Activated naive CD8-positive, alpha-beta T cell treated with anti-CD3 and anti-CD28 coated beads, Interleukin-2, amount 10 ng/mL, durations not matched to agents 7 days and 5 days (primary cell): ENCODE data around the gene FOXL1. TPM values are rescaled to one million over a fixed set of nuclear protein-coding genes. Genes with fewer than 3 reads are reported as not detected.
A peak's percentile ranks its signal among the peaks of the same experiment; 100 is the strongest.

Experiments used
- ATAC-seq: fragments of 150-1000 bp; cut with Tn5 transposase; one replicate; pipeline ENCODE4 v1.10.0; 2021; ENCODE audit warnings: low read depth, moderate library complexity
- POLR2A ChIA-PET: fragments of 350-600 bp; sonication (Branson Sonifier 250); formaldehyde crosslinking; loops from one replicate; lab custom pipeline; 2021; ENCODE audit warnings: antibody characterized with exemption; lab: Charles Lee
- DNase-seq: peaks from one replicate; pipeline ENCODE4 v3.0.0; 2021
- H3K27ac Mint-ChIP-seq: one replicate; pipeline ENCODE4 v1.8.0; 2022; ENCODE audit warnings: mild to moderate bottlenecking, mixed read lengths
- H3K27me3 Mint-ChIP-seq: one replicate; pipeline ENCODE4 v1.8.0; 2022; ENCODE audit warnings: mild to moderate bottlenecking, moderate library complexity, mixed read lengths
- H3K36me3 Mint-ChIP-seq: one replicate; pipeline ENCODE4 v1.8.0; 2021; ENCODE audit warnings: mild to moderate bottlenecking, mixed read lengths
- H3K4me1 Mint-ChIP-seq: one replicate; pipeline ENCODE4 v1.8.0; 2021; ENCODE audit warnings: mixed read lengths
- H3K4me3 Mint-ChIP-seq: one replicate; pipeline ENCODE4 v1.8.0; 2022; ENCODE audit warnings: mild to moderate bottlenecking, moderate library complexity, mixed read lengths
- H3K9me3 Mint-ChIP-seq: one replicate; pipeline ENCODE4 v1.8.0; 2021; ENCODE audit warnings: mixed read lengths
- total RNA-seq, 2 experiments: library from RNA; stranded (reverse); gene quantifications; one replicate each; pipeline ENCODE4 v1.2.3, GENCODE V29; 2021

The FOXL1 gene
- total RNA-seq, 2 experiments from 2014 or later: not detected

DNA sequence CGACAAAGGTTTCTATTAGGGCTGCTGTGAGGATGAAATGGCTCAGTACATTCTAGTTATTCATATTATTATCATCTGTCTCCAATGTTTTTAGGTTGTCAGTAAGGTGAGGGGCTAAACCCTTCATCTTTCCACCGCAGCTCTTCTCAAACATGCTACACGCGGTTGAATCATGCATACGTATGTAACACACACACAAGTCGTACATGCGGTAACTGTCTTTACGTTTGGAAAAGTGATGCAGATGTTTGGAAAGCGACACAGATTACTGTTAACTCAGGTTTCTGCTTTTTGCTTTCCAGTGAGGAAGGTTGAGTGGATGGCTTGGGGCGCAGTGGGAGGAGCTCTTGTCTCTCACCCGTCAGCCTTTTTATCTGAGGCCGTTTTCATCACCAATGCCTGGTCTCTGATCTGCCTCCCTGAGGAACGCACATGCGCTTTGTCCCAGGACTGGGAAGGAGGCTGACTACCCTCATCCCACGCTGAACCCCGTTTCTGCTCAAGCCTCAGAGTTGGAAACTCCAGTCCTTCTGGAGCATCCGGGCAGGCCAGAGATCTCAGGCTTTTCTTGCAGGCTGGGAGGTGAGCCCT is 3.2 kb upstream of the FOXL1 start:
- peaks cover 66% of the 10 kb centered on the region for H3K27me3 Mint-ChIP-seq
- H3K9me3 Mint-ChIP-seq: no peaks in the 10 kb centered on the region
- no peaks in the 10 kb centered on the region for H3K36me3 Mint-ChIP-seq
- no peak overlapping the region for H3K4me3 Mint-ChIP-seq
- no peak for ATAC-seq
- POLR2A ChIA-PET: no interaction called here
- H3K27ac Mint-ChIP-seq: no peak overlapping the region
- peaks cover 4% of the 10 kb centered on the region for H3K4me1 Mint-ChIP-seq
- DNase-seq: no peak

DNA sequence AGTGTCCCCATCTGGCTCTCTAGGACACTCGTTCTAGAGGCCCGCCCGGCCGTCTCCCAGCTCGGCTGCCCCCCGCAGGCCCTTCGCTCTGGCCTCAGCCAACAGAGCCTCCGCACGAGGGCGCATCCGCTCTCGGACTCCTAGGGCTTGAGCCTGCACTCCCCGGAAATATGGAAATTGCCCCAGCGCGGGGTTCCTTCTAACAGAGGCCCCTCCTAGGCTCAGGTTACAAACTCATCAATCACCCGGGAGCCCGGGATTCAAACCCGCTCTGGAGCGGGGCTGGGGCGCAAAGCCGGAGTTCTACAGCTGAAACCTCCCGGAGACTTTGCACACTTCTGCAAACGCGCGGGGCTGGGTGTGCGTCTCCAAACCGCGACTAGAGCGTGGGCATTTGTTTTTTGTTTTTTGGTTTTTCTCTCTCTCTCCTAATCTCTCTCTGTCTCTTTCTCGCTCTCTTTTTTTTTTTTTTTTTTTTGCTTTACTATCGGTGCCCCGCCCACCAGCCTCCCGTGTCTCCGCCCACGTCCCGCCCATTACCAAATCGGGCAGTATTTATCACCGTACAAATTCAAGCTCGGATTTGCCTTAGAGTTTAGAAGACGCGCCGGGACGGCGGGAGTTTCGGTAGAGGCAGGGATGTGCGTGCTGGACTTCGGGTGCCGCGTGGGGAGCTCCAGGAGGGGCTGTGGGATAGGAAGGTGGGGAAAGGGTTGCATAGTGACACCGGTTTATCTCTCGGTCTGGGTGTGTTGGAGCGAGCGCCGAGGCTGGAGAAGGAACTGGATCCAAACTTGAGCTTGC is 2.4 kb upstream of the FOXL1 start:
- DNase-seq (peak; percentile 66), ATAC-seq (peak; percentile 47)
- Mint-ChIP-seq H3K9me3 (no peaks in the 10 kb centered on the region), H3K4me3 (peak overlapping the region; percentile 76), H3K36me3 (no peaks in the 10 kb centered on the region), H3K27me3 (peaks cover 66% of the 10 kb centered on the region), H3K27ac (no peak overlapping the region), H3K4me1 (peaks cover 4% of the 10 kb centered on the region)
- POLR2A ChIA-PET: no interaction called here

DNA sequence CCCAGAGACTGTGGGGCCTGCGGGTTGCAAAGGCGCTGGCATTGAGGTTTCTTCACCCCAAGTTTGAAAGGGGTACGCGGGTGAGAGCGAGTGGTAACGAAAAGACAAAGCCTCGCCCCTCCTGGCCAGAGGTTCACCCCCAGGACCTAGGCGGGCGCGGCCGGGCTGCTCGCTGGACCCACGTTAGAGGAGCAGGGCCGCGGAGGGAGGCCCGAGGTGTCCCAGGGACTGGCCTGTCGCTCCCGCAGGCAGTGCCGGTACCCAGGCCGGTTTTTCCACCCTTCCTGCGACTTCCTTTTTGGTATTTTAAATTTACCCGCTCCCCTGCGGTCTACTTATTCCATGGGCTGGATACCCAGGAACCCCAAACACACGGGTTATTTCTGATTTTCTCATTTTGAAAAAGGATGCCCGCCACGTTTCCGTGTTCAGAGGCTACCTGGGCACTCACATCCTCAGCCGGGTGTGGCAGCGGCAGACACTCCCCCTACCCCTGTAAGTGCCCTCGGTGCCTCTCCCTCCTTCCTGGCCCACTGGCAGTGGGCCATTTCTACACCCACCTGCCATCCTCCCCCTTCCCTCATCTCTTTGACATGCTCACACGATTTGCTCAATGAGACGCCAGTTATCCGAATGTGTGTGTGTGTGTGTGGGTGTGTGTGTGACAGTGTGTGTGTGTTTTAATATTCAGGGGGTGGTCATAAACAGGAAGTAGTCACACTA is 1.6 kb upstream of the FOXL1 start:
- no peak for DNase-seq
- Mint-ChIP-seq H3K4me3 (peak overlapping the region; percentile 76), H3K27ac (no peak overlapping the region), H3K36me3 (no peaks in the 10 kb centered on the region), H3K9me3 (no peaks in the 10 kb centered on the region), H3K27me3 (peaks cover 68% of the 10 kb centered on the region), H3K4me1 (peaks cover 4% of the 10 kb centered on the region)
- ATAC-seq: no peak
- POLR2A ChIA-PET: no interaction called here

DNA sequence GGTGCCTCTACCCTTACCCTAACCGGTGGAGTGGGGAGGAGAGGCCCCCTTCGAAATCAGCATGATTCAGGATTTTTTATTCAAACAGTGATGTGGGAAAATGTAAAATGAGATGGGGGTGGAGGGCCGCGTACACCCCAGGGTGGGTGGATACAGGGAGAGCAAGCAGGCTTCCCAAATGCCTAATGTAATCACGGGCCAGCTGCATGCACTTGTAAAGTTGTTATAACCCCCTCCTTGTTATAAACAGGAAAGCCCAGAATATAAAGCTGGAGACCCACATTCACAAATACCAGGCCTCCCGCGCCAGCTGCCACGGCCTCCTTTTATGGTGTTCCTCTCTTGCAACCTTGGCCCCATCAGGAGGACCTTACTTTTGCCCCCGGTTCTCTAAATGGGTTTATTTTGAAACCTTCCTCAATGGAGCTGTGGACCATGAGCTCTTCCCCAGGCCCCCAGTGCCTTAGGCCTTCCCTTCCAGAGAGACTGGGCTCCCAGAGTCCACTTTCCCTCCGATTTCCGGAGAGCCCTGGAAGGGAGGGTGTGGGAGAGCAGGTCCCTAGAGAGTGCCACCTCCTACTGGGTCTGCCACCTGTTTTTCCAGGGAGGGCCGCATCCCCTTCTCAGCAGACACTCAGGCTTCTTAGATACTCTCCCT is 906 bp upstream of the FOXL1 start:
- no peaks in the 10 kb centered on the region for H3K36me3 Mint-ChIP-seq
- no peak overlapping the region for H3K27ac Mint-ChIP-seq
- H3K4me3 Mint-ChIP-seq: no peak overlapping the region
- no peaks in the 10 kb centered on the region for H3K9me3 Mint-ChIP-seq
- peaks cover 69% of the 10 kb centered on the region for H3K27me3 Mint-ChIP-seq
- POLR2A ChIA-PET: no interaction called here
- ATAC-seq (no peak), DNase-seq (no peak)
- peaks cover 4% of the 10 kb centered on the region for H3K4me1 Mint-ChIP-seq

DNA sequence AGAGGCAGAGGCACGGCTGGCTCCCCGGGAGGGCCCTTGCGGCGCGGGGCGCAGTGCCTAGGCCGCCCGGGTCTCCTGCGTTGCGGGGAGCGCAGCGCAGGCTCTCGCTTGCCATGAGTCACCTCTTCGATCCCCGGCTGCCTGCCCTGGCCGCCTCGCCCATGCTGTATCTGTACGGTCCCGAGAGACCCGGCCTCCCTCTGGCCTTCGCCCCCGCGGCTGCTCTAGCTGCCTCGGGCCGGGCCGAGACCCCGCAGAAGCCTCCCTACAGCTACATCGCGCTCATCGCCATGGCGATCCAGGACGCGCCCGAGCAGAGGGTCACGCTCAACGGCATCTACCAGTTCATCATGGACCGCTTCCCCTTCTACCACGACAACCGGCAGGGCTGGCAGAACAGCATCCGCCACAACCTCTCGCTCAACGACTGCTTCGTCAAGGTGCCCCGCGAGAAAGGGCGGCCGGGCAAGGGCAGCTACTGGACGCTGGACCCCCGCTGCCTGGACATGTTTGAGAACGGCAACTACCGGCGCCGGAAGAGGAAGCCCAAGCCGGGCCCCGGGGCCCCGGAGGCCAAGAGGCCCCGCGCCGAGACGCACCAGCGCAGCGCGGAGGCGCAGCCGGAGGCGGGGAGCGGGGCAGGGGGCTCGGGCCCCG is 390 bp downstream of the FOXL1 start:
- DNase-seq (no peak), ATAC-seq (no peak)
- no peak overlapping the region for H3K4me3 Mint-ChIP-seq
- H3K27me3 Mint-ChIP-seq: peaks cover 69% of the 10 kb centered on the region
- H3K9me3 Mint-ChIP-seq: no peaks in the 10 kb centered on the region
- H3K27ac Mint-ChIP-seq: no peak overlapping the region
- no peaks in the 10 kb centered on the region for H3K36me3 Mint-ChIP-seq
- H3K4me1 Mint-ChIP-seq: peaks cover 4% of the 10 kb centered on the region
- POLR2A ChIA-PET: no interaction called here

DNA sequence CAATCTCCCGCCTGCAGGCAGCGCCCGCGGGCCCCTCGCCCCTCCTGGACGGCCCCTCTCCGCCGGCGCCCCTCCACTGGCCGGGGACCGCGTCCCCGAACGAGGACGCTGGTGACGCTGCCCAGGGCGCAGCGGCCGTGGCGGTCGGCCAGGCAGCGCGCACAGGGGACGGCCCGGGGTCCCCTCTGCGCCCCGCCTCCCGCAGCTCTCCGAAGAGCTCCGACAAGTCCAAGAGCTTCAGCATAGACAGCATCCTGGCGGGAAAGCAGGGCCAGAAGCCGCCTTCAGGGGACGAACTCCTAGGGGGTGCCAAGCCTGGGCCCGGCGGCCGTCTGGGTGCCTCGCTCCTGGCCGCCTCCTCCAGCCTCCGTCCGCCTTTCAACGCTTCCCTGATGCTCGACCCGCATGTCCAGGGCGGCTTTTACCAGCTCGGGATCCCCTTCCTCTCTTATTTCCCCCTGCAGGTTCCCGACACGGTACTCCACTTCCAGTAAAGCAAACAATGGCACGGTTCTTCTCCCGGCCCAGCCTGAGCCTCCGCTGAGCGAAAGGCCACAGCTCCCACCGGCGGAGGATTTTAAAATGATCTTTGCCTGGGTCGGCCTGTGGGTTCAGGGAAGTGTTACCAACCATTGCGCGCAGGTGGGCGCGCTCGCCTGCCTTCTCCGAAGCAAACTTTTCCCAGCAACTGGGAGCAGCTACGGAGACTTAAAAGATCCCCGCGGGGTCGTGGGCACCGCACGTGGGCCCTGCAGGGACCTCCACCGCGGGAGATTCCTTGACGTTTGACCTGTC is 1.1 kb downstream of the FOXL1 start:
- no peaks in the 10 kb centered on the region for H3K36me3 Mint-ChIP-seq
- no peaks in the 10 kb centered on the region for H3K9me3 Mint-ChIP-seq
- ATAC-seq (no peak), DNase-seq (no peak)
- H3K4me3 Mint-ChIP-seq: no peak overlapping the region
- H3K27me3 Mint-ChIP-seq: peaks cover 63% of the 10 kb centered on the region
- POLR2A ChIA-PET: no interaction called here
- no peak overlapping the region for H3K27ac Mint-ChIP-seq
- peaks cover 4% of the 10 kb centered on the region for H3K4me1 Mint-ChIP-seq

DNA sequence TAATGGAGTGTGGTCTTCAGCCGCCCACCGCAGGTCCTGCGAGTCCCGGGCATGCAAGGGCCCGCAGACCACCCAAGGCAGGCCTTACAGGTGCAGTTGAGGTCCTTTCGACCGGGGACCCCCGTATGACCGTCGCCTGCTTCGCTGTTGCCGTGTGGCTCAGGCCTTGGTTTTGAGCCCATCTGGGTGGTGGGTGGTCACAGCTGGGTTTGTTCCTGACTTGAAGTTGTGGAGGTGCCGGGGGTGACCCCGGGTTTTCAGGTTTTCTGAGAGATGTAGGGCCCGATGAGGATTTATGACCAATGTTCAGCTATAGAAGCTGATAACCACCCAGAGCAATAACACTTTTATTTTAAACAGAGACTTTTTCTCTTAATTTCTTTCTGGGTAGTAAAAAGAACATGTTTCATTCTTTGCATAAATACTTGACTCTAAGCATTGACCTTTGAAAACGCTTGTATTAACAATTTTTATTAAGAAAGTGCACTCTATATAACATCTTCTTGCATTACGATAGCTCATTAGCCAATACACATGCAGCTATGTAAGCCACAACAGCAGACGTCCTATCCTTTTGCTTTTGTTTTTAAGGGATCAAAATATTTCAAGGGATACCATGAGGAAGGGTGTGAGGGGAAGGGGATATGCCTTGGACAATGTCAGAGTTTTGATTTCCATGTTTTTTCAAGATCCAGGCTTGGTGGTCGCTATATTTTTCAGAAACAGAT is 1.9 kb downstream of the FOXL1 start:
- peaks cover 4% of the 10 kb centered on the region for H3K4me1 Mint-ChIP-seq
- POLR2A ChIA-PET: no interaction called here
- DNase-seq (no peak), ATAC-seq (no peak)
- H3K4me3 Mint-ChIP-seq: no peak overlapping the region
- peaks cover 57% of the 10 kb centered on the region for H3K27me3 Mint-ChIP-seq
- no peaks in the 10 kb centered on the region for H3K9me3 Mint-ChIP-seq
- H3K27ac Mint-ChIP-seq: no peak overlapping the region
- no peaks in the 10 kb centered on the region for H3K36me3 Mint-ChIP-seq

DNA sequence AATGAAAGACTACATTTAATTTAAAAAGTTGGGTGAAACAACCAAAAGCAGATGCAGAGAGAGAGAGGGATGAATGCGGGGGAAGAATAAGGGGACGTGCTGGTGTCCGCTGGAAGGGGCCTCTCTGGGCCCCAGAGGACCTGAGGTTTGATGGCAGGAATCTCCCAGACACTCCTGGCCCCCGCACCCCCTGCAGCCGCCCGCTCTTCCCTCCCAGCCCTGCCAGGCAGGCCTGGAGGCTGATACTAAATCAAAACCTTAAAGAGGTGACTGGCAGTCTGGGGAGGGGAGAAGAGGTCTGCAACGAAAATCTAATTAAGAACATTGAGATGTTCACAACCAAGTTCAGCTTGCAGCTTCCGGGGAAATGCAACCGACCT is 2.4 kb downstream of the FOXL1 start:
- DNase-seq (no peak), ATAC-seq (no peak)
- no peak overlapping the region for H3K27ac Mint-ChIP-seq
- no peak overlapping the region for H3K4me3 Mint-ChIP-seq
- H3K36me3 Mint-ChIP-seq: no peaks in the 10 kb centered on the region
- H3K9me3 Mint-ChIP-seq: no peaks in the 10 kb centered on the region
- H3K27me3 Mint-ChIP-seq: peaks cover 51% of the 10 kb centered on the region
- POLR2A ChIA-PET: no interaction called here
- H3K4me1 Mint-ChIP-seq: peaks cover 4% of the 10 kb centered on the region

DNA sequence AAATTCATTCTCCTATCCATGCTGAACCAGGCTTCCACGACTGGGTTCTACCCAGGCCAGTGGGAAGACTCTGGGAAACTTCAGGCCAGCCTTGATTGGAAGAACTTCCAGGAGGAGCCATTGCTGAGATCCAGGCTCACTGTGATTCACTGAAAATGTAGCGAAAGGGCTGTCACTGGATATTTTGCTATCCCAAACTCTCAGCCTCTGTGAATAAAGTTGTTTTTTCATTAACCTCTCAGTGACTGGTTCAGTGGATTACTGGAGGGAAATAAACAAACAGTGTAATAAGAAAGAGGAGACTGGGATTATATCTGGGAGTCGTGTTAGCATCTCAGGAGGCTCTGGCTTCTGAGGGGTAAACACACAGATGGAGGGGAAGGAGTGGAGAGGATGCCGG is 3.1 kb downstream of the FOXL1 start:
- no peak for DNase-seq
- POLR2A ChIA-PET: no interaction called here
- H3K36me3 Mint-ChIP-seq: no peaks in the 10 kb centered on the region
- no peaks in the 10 kb centered on the region for H3K9me3 Mint-ChIP-seq
- H3K27ac Mint-ChIP-seq: no peak overlapping the region
- H3K4me3 Mint-ChIP-seq: no peak overlapping the region
- H3K4me1 Mint-ChIP-seq: no peaks in the 10 kb centered on the region
- H3K27me3 Mint-ChIP-seq: peaks cover 44% of the 10 kb centered on the region
- ATAC-seq: no peak

DNA sequence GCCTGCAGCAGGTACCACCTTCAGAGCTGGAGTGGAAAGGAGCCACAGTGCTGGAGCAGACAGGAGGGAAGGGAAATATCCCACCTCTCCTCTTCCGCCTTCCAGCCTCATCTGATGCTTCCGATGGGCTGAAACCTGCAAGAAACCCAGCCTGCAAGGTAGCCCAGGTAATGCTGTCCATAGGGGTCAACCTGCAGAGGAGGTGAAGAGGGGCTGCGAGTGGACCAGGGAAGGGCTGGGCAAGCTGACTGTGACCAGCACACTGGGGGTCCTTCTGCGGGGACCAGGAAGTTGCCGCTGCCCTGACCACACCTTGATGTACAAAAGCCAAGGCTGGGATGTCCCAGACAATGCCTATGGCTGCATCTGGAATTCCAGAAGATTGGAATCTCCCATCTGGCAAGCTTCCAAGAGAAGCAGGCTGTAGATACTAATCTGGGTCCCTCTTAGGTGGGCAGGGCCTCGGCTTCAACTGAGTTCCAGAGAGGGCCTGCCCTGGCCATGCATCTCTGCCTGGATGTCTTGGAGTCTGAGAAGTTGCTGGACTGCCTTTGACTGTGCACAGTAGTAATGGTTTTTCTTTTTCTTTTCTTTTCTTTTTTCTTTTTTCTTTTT is 5.8 kb downstream of the FOXL1 start:
- no peaks in the 10 kb centered on the region for H3K36me3 Mint-ChIP-seq
- POLR2A ChIA-PET: no interaction called here
- H3K9me3 Mint-ChIP-seq: no peaks in the 10 kb centered on the region
- DNase-seq (no peak), ATAC-seq (no peak)
- no peak overlapping the region for H3K4me3 Mint-ChIP-seq
- no peaks in the 10 kb centered on the region for H3K4me1 Mint-ChIP-seq
- no peak overlapping the region for H3K27ac Mint-ChIP-seq
- H3K27me3 Mint-ChIP-seq: peaks cover 24% of the 10 kb centered on the region

DNA sequence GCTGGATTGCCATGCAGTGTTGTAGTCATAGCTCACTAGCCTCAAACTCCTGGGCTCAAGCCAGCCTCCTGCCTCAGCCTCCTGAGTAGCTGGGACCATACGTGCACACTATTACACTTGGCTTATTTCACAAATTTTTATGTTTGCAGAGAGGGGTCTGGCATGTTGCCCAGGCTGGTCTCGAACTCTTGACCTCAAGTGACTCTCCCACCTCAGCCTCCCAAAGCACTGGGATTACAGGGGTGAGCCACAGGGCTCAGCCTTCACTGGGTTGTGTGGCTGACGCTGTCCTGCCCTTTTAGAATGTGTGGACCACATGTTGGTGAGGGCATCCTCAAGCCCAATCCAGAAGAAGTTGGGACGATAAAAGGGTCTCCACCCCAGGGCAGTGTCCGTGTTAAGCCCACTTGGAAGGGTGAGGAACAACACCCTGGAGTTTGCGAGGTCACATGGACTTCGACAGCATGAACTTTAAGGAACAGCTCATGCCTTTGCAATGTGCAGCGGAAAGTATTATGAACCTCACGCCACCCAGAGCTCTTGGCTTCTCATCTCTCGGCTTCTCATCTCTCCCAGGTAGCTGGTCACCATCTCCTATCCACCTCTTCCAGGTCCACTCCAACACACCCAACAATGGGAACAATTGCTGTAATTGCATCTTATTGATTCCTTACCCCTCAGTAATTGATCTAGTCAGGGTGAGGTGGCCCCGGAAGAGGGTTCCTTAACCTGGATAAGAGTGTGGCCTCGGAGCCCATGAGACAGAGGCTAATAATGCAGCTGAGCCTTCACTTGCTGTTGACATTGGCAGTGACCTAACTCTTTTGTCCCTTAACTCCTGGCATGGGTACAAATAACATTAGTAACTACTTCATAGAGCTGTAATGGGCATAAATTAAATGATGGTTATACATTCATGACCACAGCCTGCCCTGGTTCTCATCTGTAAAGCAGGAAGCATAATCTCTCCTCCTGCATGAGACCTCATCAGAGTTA is 6.7 kb downstream of the FOXL1 start:
- Mint-ChIP-seq H3K36me3 (no peaks in the 10 kb centered on the region), H3K4me3 (no peak overlapping the region), H3K9me3 (no peaks in the 10 kb centered on the region), H3K27me3 (peaks cover 17% of the 10 kb centered on the region), H3K27ac (no peak overlapping the region), H3K4me1 (no peaks in the 10 kb centered on the region)
- ATAC-seq (no peak), DNase-seq (no peak)
- POLR2A ChIA-PET: no interaction called here
